Liver (tissue), 3 donors: ENCODE measurements around the gene UBL4A.

Experiments
- CTCF ChIP-seq: fragments of 150-350 bp; IDR thresholded peaks from 2 replicates; pipeline ENCODE4 v1.5.1; 2017; ENCODE audit warnings: improper control_type of control experiment, low read depth, low read length; ENCODE audit not compliant: missing input control
- EGR1 ChIP-seq, 2 donors: IDR thresholded peaks; 2 replicates each; pipeline ENCODE4 v1.6.1; 2016 to 2018; ENCODE audit warnings: antibody characterized with exemption in 2 of 2, low read depth in 2 of 2
- FOXA1 ChIP-seq: IDR thresholded peaks from 2 replicates; pipeline ENCODE4 v1.6.1; 2016; ENCODE audit warnings: antibody characterized with exemption
- FOXA2 ChIP-seq: IDR thresholded peaks from 2 replicates; pipeline ENCODE4 v1.6.1; 2016; ENCODE audit warnings: antibody characterized with exemption
- GABPA ChIP-seq, 2 donors: IDR thresholded peaks in 1 of 2; conservative IDR thresholded peaks in 1 of 2; 2 replicates each; pipeline ENCODE4 v1.6.1; 2016; ENCODE audit warnings: antibody characterized with exemption in 2 of 2, mild to moderate bottlenecking in 1 of 2, moderate library complexity in 1 of 2
- HNF4A ChIP-seq, 2 donors: conservative IDR thresholded peaks; 2 replicates each; pipeline ENCODE4 v1.6.1; 2016; ENCODE audit warnings: antibody characterized with exemption in 2 of 2, mild to moderate bottlenecking in 2 of 2
- HNF4G ChIP-seq: IDR thresholded peaks from 2 replicates; pipeline ENCODE4 v1.6.1; 2016; ENCODE audit warnings: antibody characterized with exemption
- RAD21 ChIP-seq, 2 donors: IDR thresholded peaks; 2 replicates each; pipeline ENCODE4 v1.6.1; 2016; ENCODE audit warnings: antibody characterized with exemption in 2 of 2, mild to moderate bottlenecking in 2 of 2
- REST ChIP-seq: IDR thresholded peaks from 2 replicates; pipeline ENCODE4 v1.6.1; 2016; ENCODE audit warnings: antibody characterized with exemption, mild to moderate bottlenecking
- RXRA ChIP-seq, 2 donors: IDR thresholded peaks; 2 replicates each; pipeline ENCODE4 v1.6.1; 2017 to 2018; ENCODE audit warnings: antibody characterized with exemption in 2 of 2, mild to moderate bottlenecking in 1 of 2
- SP1 ChIP-seq: IDR thresholded peaks from 2 replicates; pipeline ENCODE4 v1.6.1; 2018; ENCODE audit warnings: antibody characterized with exemption, mild to moderate bottlenecking
- TAF1 ChIP-seq: conservative IDR thresholded peaks from 2 replicates; pipeline ENCODE4 v1.6.1; 2016; ENCODE audit warnings: antibody characterized with exemption, mild to moderate bottlenecking
- TF ChIP-seq, protein P1 (sequence below): IDR thresholded peaks from 2 replicates; pipeline ENCODE4 v1.6.1; 2016; ENCODE audit warnings: antibody characterized with exemption
- donor health status: healthy.
- donor health status: healthy.

DNA sequence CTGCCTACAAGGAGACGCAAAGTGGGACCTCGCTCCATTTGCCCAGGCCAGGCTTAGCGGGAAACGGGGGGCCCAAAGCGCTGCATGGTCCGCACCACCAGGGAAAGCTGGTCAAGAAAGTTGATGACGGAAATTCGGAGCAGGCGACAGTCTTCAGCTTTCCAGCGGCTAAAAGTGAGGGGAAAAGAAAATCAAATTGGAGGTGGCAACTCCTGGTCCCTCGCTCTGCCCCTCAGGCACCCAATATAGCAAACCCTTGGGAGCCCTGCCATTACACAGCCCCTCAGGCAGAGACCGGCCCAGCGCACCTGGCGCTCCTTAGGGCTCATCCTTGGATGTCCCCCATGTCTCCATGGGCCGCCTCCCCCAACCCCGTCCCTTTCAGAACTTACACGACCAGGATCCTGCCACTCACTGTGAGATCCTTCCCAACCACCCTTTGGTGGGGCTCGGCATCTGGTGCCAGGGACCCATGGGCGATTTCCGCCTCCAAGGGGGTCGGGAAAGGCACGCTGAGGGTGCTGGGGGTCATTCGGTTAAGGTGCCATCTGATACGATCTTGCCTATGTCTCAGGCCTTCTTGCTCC, 8.4 kb downstream of the UBL4A start:
- no peak for TF ChIP-seq HNF4A (conservative IDR thresholded peaks at IDR 0.05)
- no peak for TF ChIP-seq CTCF
- TF ChIP-seq REST: no peak
- no peak for TF ChIP-seq TAF1
- TF ChIP-seq RXRA (IDR thresholded peaks at IDR 0.05): no peak
- TF ChIP-seq FOXA1: no peak
- TF ChIP-seq, protein P1, sequence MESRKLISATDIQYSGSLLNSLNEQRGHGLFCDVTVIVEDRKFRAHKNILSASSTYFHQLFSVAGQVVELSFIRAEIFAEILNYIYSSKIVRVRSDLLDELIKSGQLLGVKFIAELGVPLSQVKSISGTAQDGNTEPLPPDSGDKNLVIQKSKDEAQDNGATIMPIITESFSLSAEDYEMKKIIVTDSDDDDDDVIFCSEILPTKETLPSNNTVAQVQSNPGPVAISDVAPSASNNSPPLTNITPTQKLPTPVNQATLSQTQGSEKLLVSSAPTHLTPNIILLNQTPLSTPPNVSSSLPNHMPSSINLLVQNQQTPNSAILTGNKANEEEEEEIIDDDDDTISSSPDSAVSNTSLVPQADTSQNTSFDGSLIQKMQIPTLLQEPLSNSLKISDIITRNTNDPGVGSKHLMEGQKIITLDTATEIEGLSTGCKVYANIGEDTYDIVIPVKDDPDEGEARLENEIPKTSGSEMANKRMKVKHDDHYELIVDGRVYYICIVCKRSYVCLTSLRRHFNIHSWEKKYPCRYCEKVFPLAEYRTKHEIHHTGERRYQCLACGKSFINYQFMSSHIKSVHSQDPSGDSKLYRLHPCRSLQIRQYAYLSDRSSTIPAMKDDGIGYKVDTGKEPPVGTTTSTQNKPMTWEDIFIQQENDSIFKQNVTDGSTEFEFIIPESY: no peak
- no peak for TF ChIP-seq RAD21 (IDR thresholded peaks at IDR 0.05)
- no peak for TF ChIP-seq HNF4G
- TF ChIP-seq SP1: no peak
- no peak for TF ChIP-seq GABPA (IDR thresholded peaks at IDR 0.05 in 1 of 2, conservative IDR thresholded peaks at IDR 0.05 in 1 of 2)
- no peak for TF ChIP-seq FOXA2
- no peak for TF ChIP-seq EGR1 (IDR thresholded peaks at IDR 0.05; ENCODE audit: low read depth in 2 of 2)
